Measurements from ENCODE around the gene SLC27A1. TPM values are rescaled to one million over a fixed set of nuclear protein-coding genes. Genes with fewer than 3 reads are reported as not detected.

The SLC27A1 gene
- total RNA-seq, 1 experiment from 2014 or later: 8.6 TPM

GRCh38 chr19:17423429-17424208, 46.7 kb upstream of the SLC27A1 start (continued):
- no peak for TF ChIP-seq ZNF512 (CRISPR knock-in tag; IDR thresholded peaks at IDR 0.05; ENCODE audit: borderline replicate concordance)

- CTCF ChIA-PET: interaction anchor here (0.6 to 1.6 kb wide), 33 partner anchors 8 to 1015 kb away, joined by 3 to 23 read pairs (median 4); partner anchors contain the start of genes BST2 and TMEM221
- H3K27ac Mint-ChIP-seq: no peak overlapping the region
- POLR2A ChIA-PET: interaction anchor here (0.5 to 1.1 kb wide), 6 partner anchors 9 to 434 kb away, joined by 3 to 6 read pairs (median 3); no protein-coding TSS in a partner anchor
- peaks cover 4% of the 10 kb centered on the region for H3K36me3 Mint-ChIP-seq
- peaks cover 17% of the 10 kb centered on the region for H3K4me1 Mint-ChIP-seq
- no peaks in the 10 kb centered on the region for H3K27me3 Mint-ChIP-seq (ENCODE audit: low read depth)
- peak overlapping the region; percentile 67 for H3K4me3 Mint-ChIP-seq
- no peaks in the 10 kb centered on the region for H3K9me3 Mint-ChIP-seq
- peak; percentile 92 for DNase-seq (ENCODE audit: low spot score)
- TF ChIP-seq GABPB1 (CRISPR knock-in tag; IDR thresholded peaks at IDR 0.05) (no peak), OVOL2 (CRISPR knock-in tag; IDR thresholded peaks at IDR 0.05; ENCODE audit: borderline replicate concordance) (no peak), FOXK1 (CRISPR knock-in tag; IDR thresholded peaks at IDR 0.05) (peak; percentile 19; the same call in 1 of the 2 replicates), PREB (CRISPR knock-in tag; IDR thresholded peaks at IDR 0.05; ENCODE audit: borderline replicate concordance) (no peak), SP1 (CRISPR knock-in tag; conservative IDR thresholded peaks at IDR 0.05) (peak; percentile 85), ELF4 (CRISPR knock-in tag; IDR thresholded peaks at IDR 0.05; ENCODE audit: low read depth) (no peak), MAX (CRISPR knock-in tag; IDR thresholded peaks at IDR 0.05) (no peak), ZBTB21 (CRISPR knock-in tag; IDR thresholded peaks at IDR 0.05; ENCODE audit: borderline replicate concordance) (0 out of 2 replicates have a peak, but pooled peaks have one; percentile 55), ZNF121 (CRISPR knock-in tag; IDR thresholded peaks at IDR 0.05) (no peak), HMGA2 (CRISPR knock-in tag; IDR thresholded peaks at IDR 0.05) (no peak)
- TF ChIP-seq, protein P1, sequence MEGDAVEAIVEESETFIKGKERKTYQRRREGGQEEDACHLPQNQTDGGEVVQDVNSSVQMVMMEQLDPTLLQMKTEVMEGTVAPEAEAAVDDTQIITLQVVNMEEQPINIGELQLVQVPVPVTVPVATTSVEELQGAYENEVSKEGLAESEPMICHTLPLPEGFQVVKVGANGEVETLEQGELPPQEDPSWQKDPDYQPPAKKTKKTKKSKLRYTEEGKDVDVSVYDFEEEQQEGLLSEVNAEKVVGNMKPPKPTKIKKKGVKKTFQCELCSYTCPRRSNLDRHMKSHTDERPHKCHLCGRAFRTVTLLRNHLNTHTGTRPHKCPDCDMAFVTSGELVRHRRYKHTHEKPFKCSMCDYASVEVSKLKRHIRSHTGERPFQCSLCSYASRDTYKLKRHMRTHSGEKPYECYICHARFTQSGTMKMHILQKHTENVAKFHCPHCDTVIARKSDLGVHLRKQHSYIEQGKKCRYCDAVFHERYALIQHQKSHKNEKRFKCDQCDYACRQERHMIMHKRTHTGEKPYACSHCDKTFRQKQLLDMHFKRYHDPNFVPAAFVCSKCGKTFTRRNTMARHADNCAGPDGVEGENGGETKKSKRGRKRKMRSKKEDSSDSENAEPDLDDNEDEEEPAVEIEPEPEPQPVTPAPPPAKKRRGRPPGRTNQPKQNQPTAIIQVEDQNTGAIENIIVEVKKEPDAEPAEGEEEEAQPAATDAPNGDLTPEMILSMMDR (IDR thresholded peaks at IDR 0.05): peak; percentile 51
- peak; percentile 93 for ATAC-seq
Measured at GRCh38 chr19:17424743-17425365, 45.5 kb upstream of the SLC27A1 start.

DNA sequence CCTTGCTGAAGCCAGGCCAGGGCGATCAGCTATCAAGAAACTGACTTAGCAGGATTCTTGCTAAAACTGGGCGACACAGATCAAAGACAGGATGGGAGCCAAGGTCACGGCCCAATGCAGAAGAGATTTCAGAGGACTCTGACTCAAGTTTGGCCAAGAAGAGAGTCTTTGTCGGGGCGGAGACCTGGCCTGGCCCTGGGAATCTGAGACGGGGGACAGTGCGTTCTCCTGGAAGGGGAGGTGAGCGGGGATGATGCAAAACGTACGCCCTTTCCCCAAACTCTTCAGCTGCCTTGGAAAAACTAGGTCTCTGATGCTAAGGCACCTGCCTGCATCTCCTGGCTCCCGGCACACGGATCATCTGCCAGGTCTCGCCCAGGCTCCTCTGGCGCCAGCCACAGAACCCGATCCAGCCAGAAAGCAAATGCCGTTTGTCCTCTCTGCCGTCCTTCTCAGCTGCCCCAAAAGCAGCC, 40.6 kb upstream of the SLC27A1 start:
- no peak for TF ChIP-seq CBFB (CRISPR knock-in tag; IDR thresholded peaks at IDR 0.05; ENCODE audit: low read depth)
- TF ChIP-seq KAT7 (CRISPR knock-in tag; IDR thresholded peaks at IDR 0.05; ENCODE audit: borderline replicate concordance): no peak
- no peak for TF ChIP-seq JAZF1 (CRISPR knock-in tag; IDR thresholded peaks at IDR 0.05)
- TF ChIP-seq NFE2L1 (CRISPR knock-in tag; IDR thresholded peaks at IDR 0.05): no peak
- no peak for TF ChIP-seq ZNF512 (CRISPR knock-in tag; IDR thresholded peaks at IDR 0.05; ENCODE audit: borderline replicate concordance)
- no peak for TF ChIP-seq SMAD4 (CRISPR knock-in tag; IDR thresholded peaks at IDR 0.05)
- no peak for TF ChIP-seq ZNF138 (CRISPR knock-in tag; conservative IDR thresholded peaks at IDR 0.05)
- TF ChIP-seq FOXP1 (CRISPR knock-in tag; IDR thresholded peaks at IDR 0.05; ENCODE audit: borderline replicate concordance): no peak
- TF ChIP-seq FOXJ3 (CRISPR knock-in tag; IDR thresholded peaks at IDR 0.05; ENCODE audit: borderline replicate concordance): no peak
- Mint-ChIP-seq H3K4me3 (no peak overlapping the region), H3K9me3 (no peaks in the 10 kb centered on the region), H3K4me1 (peaks cover 5% of the 10 kb centered on the region), H3K36me3 (no peaks in the 10 kb centered on the region), H3K27ac (no peak overlapping the region), H3K27me3 (ENCODE audit: low read depth) (no peaks in the 10 kb centered on the region; the same call in 1 of the 2 replicates)
- DNase-seq (ENCODE audit: low spot score): no peak
- no peak for ATAC-seq
- ChIA-PET POLR2A (interaction anchor here (0.6 kb wide), 1 partner anchor 25 kb away, joined by 3 read pairs; no protein-coding TSS in a partner anchor), CTCF (interaction anchor here (0.5 to 1.6 kb wide), 6 partner anchors 10 to 150 kb away, joined by 3 to 7 read pairs (median 4); partner anchors contain the start of gene MVB12A)

All from WTC11 (cell line).